Calu3 (cell line): ENCODE results near the gene FBXL12. TPM values are rescaled to one million over a fixed set of nuclear protein-coding genes. Genes with fewer than 3 reads are reported as not detected.
"Not testable (repeated sequence)": the region's sequence is repeated elsewhere in the genome, so short reads cannot be mapped to it uniquely, and the experiment has no call there.

Source experiments
- BruUV-seq: library from RNA; stranded (reverse); fragments of 400-500 nt; replicated peaks from 2 replicates; lab custom pipeline; 2021; lab: Mats Ljungman, UMichigan
- CTCF ChIA-PET: fragments of 300-600 bp; sonication (Branson Sonifier 250); formaldehyde crosslinking; loops from one replicate; lab custom pipeline; 2022; ENCODE audit warnings: antibody characterized with exemption; lab: Charles Lee
- DNase-seq: peaks from one replicate; pipeline ENCODE4 v3.0.0; 2022
- H3K27ac Mint-ChIP-seq: one replicate; pipeline ENCODE4 v1.8.0; 2022; ENCODE audit warnings: mixed read lengths; ENCODE audit not compliant: unreplicated experiment
- H3K27me3 Mint-ChIP-seq: one replicate; pipeline ENCODE4 v1.8.0; 2022; ENCODE audit warnings: mixed read lengths; ENCODE audit not compliant: unreplicated experiment
- H3K36me3 Mint-ChIP-seq: one replicate; pipeline ENCODE4 v1.8.0; 2022; ENCODE audit warnings: mild to moderate bottlenecking, moderate library complexity, mixed read lengths; ENCODE audit not compliant: insufficient read depth, unreplicated experiment
- H3K4me1 Mint-ChIP-seq: one replicate; pipeline ENCODE4 v1.8.0; 2022; ENCODE audit warnings: mild to moderate bottlenecking, low read depth, mixed read lengths; ENCODE audit not compliant: unreplicated experiment
- H3K4me3 Mint-ChIP-seq: one replicate; pipeline ENCODE4 v1.8.0; 2022; ENCODE audit warnings: mild to moderate bottlenecking, low read depth, moderate library complexity, mixed read lengths; ENCODE audit not compliant: unreplicated experiment
- H3K9me3 Mint-ChIP-seq: one replicate; pipeline ENCODE4 v1.8.0; 2022; ENCODE audit warnings: low read depth, mixed read lengths; ENCODE audit not compliant: unreplicated experiment
- intact Hi-C: fragments of 100-400 bp; cut with micrococcal nuclease; formaldehyde crosslinking; loops from one replicate; pipeline ENCODE4 v1.10.0; 2022; ENCODE audit not compliant: unreplicated experiment
- total RNA-seq: library from RNA; stranded (reverse); gene quantifications from 2 replicates; pipeline ENCODE4 v1.2.3, GENCODE V29; 2022
- TF ChIP-seq, protein P1 (sequence below): fragments of 200-600 bp; IDR thresholded peaks from one replicate; pipeline ENCODE4 v1.8.0; 2022; ENCODE audit warnings: antibody characterized with exemption; ENCODE audit not compliant: unreplicated experiment

Gene FBXL12
- total RNA-seq, 1 experiment from 2014 or later = 20.7 TPM

DNA sequence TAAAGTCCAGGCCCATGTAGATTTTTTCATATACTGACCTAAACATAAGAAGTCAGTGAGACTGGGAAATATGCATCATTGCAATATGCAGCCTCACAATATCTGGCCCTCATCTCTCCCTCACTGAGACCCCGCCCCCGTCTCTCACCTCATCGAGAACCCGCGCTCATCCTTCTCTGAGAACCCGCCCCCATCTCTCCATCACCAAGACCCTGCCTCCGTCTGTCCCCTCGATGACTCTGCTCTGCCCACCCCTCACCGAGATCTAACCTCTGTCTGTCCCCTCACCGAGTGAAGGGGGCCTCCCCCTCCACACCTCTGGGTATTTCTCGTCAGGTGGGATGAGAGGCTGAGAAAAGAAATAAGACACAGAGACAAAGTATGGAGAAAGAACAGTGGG is 29.8 kb downstream of the FBXL12 start:
- BruUV-seq = no TSS peak
- TF ChIP-seq, protein P1, sequence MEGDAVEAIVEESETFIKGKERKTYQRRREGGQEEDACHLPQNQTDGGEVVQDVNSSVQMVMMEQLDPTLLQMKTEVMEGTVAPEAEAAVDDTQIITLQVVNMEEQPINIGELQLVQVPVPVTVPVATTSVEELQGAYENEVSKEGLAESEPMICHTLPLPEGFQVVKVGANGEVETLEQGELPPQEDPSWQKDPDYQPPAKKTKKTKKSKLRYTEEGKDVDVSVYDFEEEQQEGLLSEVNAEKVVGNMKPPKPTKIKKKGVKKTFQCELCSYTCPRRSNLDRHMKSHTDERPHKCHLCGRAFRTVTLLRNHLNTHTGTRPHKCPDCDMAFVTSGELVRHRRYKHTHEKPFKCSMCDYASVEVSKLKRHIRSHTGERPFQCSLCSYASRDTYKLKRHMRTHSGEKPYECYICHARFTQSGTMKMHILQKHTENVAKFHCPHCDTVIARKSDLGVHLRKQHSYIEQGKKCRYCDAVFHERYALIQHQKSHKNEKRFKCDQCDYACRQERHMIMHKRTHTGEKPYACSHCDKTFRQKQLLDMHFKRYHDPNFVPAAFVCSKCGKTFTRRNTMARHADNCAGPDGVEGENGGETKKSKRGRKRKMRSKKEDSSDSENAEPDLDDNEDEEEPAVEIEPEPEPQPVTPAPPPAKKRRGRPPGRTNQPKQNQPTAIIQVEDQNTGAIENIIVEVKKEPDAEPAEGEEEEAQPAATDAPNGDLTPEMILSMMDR = no peak
- no peaks in the 10 kb centered on the region for H3K9me3 Mint-ChIP-seq
- CTCF ChIA-PET = no interaction called here
- DNase-seq = no peak
- no peak overlapping the region for H3K27ac Mint-ChIP-seq
- H3K27me3 Mint-ChIP-seq = no peaks in the 10 kb centered on the region
- intact Hi-C loops = no loop called here
- no peak overlapping the region for H3K4me3 Mint-ChIP-seq
- H3K4me1 Mint-ChIP-seq = peaks cover 13% of the 10 kb centered on the region
- H3K36me3 Mint-ChIP-seq = peaks cover 40% of the 10 kb centered on the region

DNA sequence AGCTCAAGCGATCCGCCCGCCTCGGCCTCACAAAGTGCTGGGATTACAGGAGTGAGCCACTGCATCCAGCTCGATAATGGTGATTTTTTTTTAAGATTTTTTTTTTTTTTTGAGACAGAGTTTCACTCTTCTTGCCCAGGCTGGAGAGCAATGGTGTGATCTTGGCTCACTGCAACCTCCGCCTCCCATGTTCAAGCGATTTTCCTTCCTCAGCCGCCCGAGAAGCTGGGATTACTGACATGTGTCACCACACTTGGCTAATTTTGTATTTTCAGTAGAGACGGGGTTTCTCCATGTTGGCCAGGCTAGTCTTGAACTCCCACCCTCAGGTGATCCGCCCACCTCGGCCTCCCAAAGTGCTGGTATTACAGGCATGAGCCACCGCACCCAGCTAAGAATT is 30.3 kb downstream of the FBXL12 start:
- H3K4me3 Mint-ChIP-seq, CTCF ChIA-PET, H3K27ac Mint-ChIP-seq, BruUV-seq, intact Hi-C loops, H3K27me3 Mint-ChIP-seq, DNase-seq, H3K9me3 Mint-ChIP-seq: not testable (repeated sequence)
- H3K4me1 Mint-ChIP-seq = peaks cover 17% of the 10 kb centered on the region
- peaks cover 43% of the 10 kb centered on the region for H3K36me3 Mint-ChIP-seq

DNA sequence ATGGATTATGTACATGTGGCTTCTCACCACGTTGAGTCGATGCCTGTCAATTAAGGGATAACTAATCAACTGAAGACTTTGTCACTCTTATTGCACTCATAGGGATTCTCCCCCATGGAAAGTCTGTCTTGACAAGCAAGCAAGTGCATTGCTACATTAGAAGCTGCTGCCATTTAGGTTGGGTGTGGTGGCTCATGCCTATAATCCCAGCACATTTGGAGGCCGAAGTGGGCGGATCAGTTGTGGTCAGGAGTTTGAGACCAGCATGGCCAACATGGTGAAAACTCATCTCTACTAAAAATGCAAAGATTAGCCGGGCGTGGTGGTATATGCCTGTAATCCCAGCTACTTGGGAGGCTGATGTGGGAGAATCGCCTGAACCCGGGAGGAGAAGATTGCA is 32.1 kb downstream of the FBXL12 start:
- TF ChIP-seq, protein P1 = no peak
- intact Hi-C loops = no loop called here
- no peaks in the 10 kb centered on the region for H3K27me3 Mint-ChIP-seq
- DNase-seq = no peak
- BruUV-seq = no TSS peak
- H3K27ac Mint-ChIP-seq = no peak overlapping the region
- H3K4me1 Mint-ChIP-seq = peaks cover 24% of the 10 kb centered on the region
- H3K4me3 Mint-ChIP-seq = peak overlapping the region; percentile 82
- peaks cover 31% of the 10 kb centered on the region for H3K36me3 Mint-ChIP-seq
- CTCF ChIA-PET = no interaction called here
- H3K9me3 Mint-ChIP-seq = no peaks in the 10 kb centered on the region

DNA sequence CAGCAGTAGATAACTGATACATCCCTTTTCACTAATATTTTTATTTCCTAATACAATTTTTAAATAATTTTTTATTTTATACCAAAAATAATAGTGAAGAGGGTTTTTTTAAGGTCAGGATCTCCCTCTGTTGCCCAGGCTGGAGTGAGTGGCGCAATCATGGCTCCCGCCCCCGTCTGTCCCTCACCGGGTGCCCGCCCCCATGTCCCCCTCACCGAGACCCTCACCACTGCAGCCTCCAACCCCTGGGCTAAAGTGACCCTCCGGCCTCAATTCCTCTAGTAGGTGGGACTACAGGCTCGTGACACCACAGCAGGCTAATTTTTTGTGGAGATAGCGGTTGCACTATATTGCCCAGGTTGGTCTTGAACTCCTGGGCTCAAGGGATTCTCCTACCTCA is 32.5 kb downstream of the FBXL12 start:
- BruUV-seq = no TSS peak

More for the DNA sequence above, 32.5 kb downstream of the FBXL12 start:
- no peak for DNase-seq
- TF ChIP-seq, protein P1 = no peak
- Mint-ChIP-seq H3K27me3 (no peaks in the 10 kb centered on the region), H3K9me3 (no peaks in the 10 kb centered on the region), H3K4me1 (peaks cover 24% of the 10 kb centered on the region), H3K36me3 (peaks cover 26% of the 10 kb centered on the region), H3K4me3 (peak overlapping the region; percentile 82), H3K27ac (peak overlapping the region; percentile 99)
- intact Hi-C loops = no loop called here
- CTCF ChIA-PET = no interaction called here
